AG09309 (cell line): ENCODE results near the gene TRIP11.

ENCODE experiments used
- DNase-seq: peaks from one replicate; pipeline ENCODE4 v3.0.0-alpha.2; 2010; ENCODE audit warnings: low read depth
- H3K4me3 ChIP-seq: 2 replicates; pipeline ENCODE4 v1.5.1; 2011; ENCODE audit warnings: mild to moderate bottlenecking, low read depth, low read length, moderate library complexity; ENCODE audit not compliant: control insufficient read depth
- TF ChIP-seq, protein P1 (sequence below): IDR thresholded peaks from 2 replicates; pipeline ENCODE4 v1.5.1; 2011; ENCODE audit warnings: mild to moderate bottlenecking, low read depth, low read length, inconsistent platforms; ENCODE audit not compliant: insufficient read depth, control insufficient read depth; ENCODE audit errors: missing control alignments

The TRIP11 gene

DNA sequence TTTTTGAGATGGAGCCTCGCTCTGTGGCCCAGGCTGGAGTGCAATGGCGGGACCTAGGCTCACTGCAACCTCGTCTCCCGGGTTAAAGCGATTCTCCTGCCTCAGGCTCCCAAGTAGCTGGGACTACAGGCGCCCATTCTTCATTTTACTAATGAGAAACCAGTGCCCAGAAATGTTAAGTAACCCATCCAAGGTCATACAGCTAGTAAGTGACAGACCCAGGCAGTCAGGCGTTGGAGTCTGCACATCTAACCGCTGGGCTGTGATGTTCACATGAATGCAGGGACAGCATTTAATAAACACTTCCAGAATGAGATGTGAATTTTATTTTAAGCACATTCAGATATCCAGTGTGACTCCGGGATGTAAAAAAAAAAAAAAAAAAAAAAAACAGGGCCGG, 1.3 kb upstream of the TRIP11 start:
- H3K4me3 ChIP-seq: no peak overlapping the region; the same call in 1 of the 2 replicates
- TF ChIP-seq, protein P1, sequence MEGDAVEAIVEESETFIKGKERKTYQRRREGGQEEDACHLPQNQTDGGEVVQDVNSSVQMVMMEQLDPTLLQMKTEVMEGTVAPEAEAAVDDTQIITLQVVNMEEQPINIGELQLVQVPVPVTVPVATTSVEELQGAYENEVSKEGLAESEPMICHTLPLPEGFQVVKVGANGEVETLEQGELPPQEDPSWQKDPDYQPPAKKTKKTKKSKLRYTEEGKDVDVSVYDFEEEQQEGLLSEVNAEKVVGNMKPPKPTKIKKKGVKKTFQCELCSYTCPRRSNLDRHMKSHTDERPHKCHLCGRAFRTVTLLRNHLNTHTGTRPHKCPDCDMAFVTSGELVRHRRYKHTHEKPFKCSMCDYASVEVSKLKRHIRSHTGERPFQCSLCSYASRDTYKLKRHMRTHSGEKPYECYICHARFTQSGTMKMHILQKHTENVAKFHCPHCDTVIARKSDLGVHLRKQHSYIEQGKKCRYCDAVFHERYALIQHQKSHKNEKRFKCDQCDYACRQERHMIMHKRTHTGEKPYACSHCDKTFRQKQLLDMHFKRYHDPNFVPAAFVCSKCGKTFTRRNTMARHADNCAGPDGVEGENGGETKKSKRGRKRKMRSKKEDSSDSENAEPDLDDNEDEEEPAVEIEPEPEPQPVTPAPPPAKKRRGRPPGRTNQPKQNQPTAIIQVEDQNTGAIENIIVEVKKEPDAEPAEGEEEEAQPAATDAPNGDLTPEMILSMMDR: no peak
- DNase-seq: no peak

DNA sequence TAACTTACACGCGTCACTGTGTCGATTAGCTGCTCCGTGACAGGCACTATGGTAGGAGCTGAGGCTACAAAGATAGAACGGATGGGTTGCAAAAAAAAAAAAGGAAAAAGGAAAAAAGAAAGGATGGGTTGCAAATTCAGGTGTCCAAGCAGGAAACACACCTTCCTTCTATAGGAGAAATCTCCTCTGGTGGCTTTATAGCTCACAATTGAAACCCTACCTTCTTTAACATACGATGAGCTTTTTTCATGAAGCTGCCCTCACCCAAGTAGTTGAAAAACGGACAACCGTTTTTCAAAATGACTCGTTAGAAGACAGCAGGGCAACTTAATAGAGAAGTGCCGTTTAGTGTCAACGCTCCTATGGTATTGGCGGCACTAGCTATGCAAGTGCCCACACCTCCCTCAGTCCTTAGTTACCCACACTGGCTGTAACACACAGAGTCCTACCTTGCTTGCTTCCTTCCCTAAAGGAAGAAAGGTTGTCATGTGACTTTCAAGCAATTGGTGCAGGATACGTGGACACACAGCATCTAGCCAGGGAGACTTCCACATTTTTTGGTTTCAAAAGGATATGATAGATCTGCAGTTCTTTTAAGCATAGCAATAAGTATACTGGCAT, 682 bp upstream of the TRIP11 start:
- H3K4me3 ChIP-seq: peak overlapping the region; percentile 77
- TF ChIP-seq, protein P1: no peak
- DNase-seq: no peak

DNA sequence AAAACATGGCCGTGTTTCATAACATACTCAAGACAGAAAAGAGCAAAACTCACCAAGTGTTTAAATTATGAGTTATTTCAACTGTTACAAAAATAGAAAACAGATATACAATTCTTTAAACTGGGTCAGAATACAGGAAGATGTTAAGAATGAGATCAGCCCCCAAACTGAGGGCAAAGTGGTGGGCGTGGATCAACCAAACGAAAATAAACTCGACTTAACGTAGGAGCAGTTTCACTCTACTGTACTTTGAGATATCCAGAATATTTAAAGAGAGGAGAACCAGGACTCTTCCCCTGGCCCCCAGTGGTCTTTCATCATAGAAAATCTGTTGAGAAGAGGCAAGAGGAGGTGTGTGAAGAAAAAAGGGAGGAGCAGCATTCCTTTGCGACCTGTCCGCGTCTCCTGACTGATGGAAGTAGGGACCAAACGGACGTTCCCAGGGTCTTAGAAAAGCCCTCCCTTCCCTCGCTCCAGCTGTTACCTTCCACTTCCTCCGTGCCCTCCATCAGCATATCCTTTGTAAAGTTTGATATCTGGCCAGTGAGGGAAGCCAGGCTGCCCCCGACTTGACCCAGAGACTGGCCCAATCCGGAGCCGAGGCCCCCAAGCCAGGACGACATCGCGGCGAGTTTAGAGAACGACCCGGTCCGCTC, 668 bp downstream of the TRIP11 start:
- DNase-seq: peak; percentile 13
- peak overlapping the region; percentile 77 for H3K4me3 ChIP-seq
- TF ChIP-seq, protein P1: no peak

DNA sequence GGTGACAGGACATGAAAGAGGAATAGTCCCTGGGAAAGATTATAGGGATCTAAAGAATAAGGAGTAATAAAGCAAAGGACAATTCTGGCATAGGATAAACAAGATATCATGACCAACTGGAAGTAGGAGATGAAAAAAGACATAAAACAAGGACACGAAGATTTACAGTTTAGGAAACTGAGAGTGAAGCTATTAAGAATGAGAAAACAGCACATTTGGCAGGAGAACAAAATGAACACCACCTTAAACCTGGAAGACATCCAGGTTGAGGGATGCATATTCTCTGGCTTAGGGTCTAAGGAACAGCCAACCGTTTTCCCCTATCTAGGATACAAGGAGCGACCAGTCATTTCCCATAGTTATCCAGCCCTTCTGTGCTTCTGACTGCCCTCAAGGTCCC, 1.9 kb downstream of the TRIP11 start:
- DNase-seq: no peak
- TF ChIP-seq, protein P1: no peak
- H3K4me3 ChIP-seq: peak overlapping the region; percentile 77

DNA sequence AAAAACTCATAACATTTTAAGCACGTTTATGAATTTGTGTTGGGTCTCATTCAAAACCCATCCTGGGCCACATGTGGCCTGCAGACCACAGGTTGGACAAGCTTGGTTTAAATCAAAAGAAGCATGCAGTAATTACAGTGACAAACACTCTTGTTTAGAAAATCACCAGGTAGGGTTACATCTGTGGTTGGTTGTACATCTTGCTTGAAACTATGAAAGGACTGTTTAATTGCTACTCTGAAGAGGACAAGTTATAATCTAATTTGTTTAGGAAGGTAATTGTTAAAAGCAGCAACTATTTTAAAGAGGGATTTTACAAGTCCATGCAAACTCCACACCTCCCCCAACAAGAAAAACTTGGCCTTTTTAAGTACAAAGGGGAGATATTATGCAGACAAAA, 4.0 kb downstream of the TRIP11 start:
- no peak for DNase-seq
- H3K4me3 ChIP-seq: no peak overlapping the region
- TF ChIP-seq, protein P1: no peak

DNA sequence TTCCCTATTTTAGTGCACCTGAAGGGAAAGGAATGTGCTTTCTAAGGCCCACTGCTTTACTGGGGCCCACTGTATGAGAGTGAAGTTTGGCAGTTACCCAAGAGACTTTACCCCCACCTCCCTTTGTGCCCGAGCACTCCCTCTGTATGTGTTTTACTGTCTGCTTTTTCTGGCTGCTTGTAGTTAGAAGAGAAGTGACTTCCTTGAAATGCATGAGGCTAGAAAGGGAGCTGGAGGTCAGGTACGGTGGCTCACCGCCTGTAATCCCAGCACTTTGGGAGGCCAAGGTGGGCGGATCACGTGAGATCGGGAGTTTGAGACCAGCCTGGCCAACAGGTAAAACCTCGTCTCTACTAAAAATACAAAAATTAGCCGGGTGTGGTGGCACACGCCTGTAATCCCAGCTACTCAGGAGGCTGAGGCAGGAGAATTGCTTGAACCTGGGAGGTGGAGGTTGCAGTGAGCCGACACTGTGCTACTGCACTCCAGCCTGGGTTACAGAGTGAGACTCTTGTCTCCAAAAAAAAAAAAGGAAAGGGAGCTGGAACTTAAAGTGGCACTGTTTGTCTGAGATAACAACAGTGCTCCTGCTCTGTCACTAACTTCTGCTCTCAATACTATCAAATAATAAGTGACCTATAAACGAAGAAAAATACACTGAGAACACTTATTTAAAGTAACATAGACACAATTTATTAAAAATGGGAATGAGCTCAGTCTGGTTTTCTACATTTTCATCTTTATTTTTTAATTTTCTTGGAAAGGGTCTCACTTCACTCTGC, 5.8 kb downstream of the TRIP11 start:
- no peak overlapping the region for H3K4me3 ChIP-seq
- TF ChIP-seq, protein P1: no peak
- no peak for DNase-seq
